Stomach (tissue), 9 donors: ENCODE data around the gene ATF7. TPM values are rescaled to one million over a fixed set of nuclear protein-coding genes. Genes with fewer than 3 reads are reported as not detected.

Source experiments
- DNase-seq, 2 donors: peaks; one replicate each; pipeline versions ENCODE4 v3.0.0 to v3.0.0-alpha.2; 2013 to 2019
- H3K27ac ChIP-seq, 5 donors: fragments of 200-600 bp in 4 of 5; sonication (generic) in 4 of 5; one replicate each; pipeline ENCODE4 v1.5.1; 2013 to 2019; ENCODE audit warnings: mild to moderate bottlenecking in 1 of 5, moderate library complexity in 1 of 5
- H3K27me3 ChIP-seq, 3 donors: fragments of 200-600 bp; sonication (generic); one replicate each; pipeline ENCODE4 v1.5.1; 2017 to 2019; ENCODE audit warnings: mixed run types in 1 of 3
- H3K36me3 ChIP-seq, 4 donors: fragments of 200-600 bp; sonication (generic); 1 replicate in 3 of 4; 2 replicates in 1 of 4; pipeline ENCODE4 v1.5.1; 2016 to 2019
- H3K4me1 ChIP-seq, 4 donors: fragments of 200-600 bp; sonication (generic); one replicate each; pipeline ENCODE4 v1.5.1; 2016 to 2019
- H3K4me3 ChIP-seq, 4 donors: fragments of 200-600 bp; sonication (generic) in 3 of 4; one replicate each; pipeline ENCODE4 v1.5.1; 2016 to 2019; ENCODE audit warnings: mild to moderate bottlenecking in 1 of 4
- H3K9me3 ChIP-seq, 4 donors: fragments of 200-600 bp; sonication (generic); one replicate each; pipeline ENCODE4 v1.5.1; 2016 to 2019
- CTCF ChIP-seq, 7 experiments: fragments of 450-650 bp in 4 of 7; fragments of 200-600 bp in 3 of 7; sonication (generic) in 3 of 7; IDR thresholded peaks; one replicate each; pipeline ENCODE4 v1.5.1; 2016 to 2019; ENCODE audit warnings: antibody characterized with exemption in 7 of 7, control low read depth in 2 of 7, mild to moderate bottlenecking in 1 of 7
- EP300 ChIP-seq: sonication (generic); formaldehyde crosslinking; IDR thresholded peaks from one replicate; pipeline ENCODE4 v1.6.1; 2017; ENCODE audit warnings: antibody characterized with exemption
- POLR2A ChIP-seq, 4 donors: fragments of 450-650 bp; IDR thresholded peaks; one replicate each; pipeline ENCODE4 v1.6.1; 2016; ENCODE audit warnings: antibody characterized with exemption in 4 of 4, control low read depth in 2 of 4, mild to moderate bottlenecking in 1 of 4, moderate library complexity in 1 of 4
- POLR2AphosphoS5 ChIP-seq, 3 donors: sonication (generic); formaldehyde crosslinking; IDR thresholded peaks; one replicate each; pipeline ENCODE4 v1.6.1; 2016; ENCODE audit warnings: antibody characterized with exemption in 3 of 3
- WGBS, 5 donors: extraction: QIAGEN DNeasy Blood & Tissue Kit in 3 of 5; methylation state at CpG; one replicate each; pipeline versions ENCODE4 v1.1.5 to v1.1.7; 2013 to 2018; 5-methylcytosine and 5-hydroxymethylcytosine counted together
- intact Hi-C: fragments of 100-400 bp; cut with DNase I; formaldehyde crosslinking; loops from one replicate; pipeline ENCODE4 v1.15.1; 2023; ENCODE audit warnings: low total_unique reads
- polyA plus RNA-seq, 3 donors: library from polyadenylated mRNA; stranded (reverse); fragments of 200-250 nt; gene quantifications; one replicate each; pipeline ENCODE4 v1.2.3, GENCODE V29; 2013
- total RNA-seq, 5 donors: library from RNA; depleted of rRNA; stranded (reverse); fragments of >200 nt; gene quantifications; one replicate each; pipeline versions ENCODE4 v1.1.0 to v1.2.3, GENCODE V29; 2014 to 2016
- donor health status: healthy with polysubstance abuse.
- donor health status: Bipolar disorder and iron deficiency.
- donor health status: healthy.

Gene ATF7
- total and polyA plus RNA-seq, 8 donors, result 9.0 to 93.4 (median 16.3) TPM

DNA sequence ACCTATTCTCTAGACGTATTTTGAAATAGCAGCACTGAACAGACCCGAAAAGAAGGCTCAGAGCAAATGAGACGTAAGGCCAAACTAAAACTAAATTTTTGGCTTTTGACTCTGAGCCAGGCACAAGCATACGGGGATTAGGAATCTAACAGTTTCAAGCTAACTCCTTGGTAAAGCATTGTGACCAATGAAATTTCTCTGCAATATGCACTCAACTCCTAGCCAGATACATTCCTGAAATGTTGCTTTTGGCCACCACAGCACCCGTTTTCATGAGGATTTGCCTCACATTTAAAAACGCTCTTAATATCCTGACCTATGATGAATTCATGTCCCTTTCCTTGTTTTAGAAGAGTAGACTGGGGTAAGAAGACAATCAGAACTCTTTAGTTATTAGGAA lies 65.8 kb downstream of the ATF7 start:
- DNase-seq, result peak in 1 of 2 donors; percentile 42
- no peak overlapping the region for H3K4me3 ChIP-seq
- no peaks in the 10 kb centered on the region for H3K27me3 ChIP-seq
- TF ChIP-seq EP300 (no peak), POLR2AphosphoS5 (IDR thresholded peaks at IDR 0.05) (no peak), POLR2A (IDR thresholded peaks at IDR 0.05) (no peak), CTCF (IDR thresholded peaks at IDR 0.05) (no peak)
- 63 to 81% (median 80%) methylated on average over 6 of the region's 6 CpGs for WGBS, 5 donors
- intact Hi-C loops, result loop anchor here (10.0 kb wide), 1 partner anchor 54 kb away; no protein-coding TSS in a partner anchor
- no peaks in the 10 kb centered on the region for H3K9me3 ChIP-seq
- peaks cover 7 to 65% (median 41%) of the 10 kb centered on the region in 4 donors for H3K4me1 ChIP-seq
- H3K27ac ChIP-seq, result peak overlapping the region in 2 of 5 donors; percentile 6 to 49
- no peaks in the 10 kb centered on the region for H3K36me3 ChIP-seq

- WGBS, 5 donors, result 95 to 100% (median 97%) methylated on average over 1 of the region's 1 CpG
- peaks cover 7 to 50% (median 31%) of the 10 kb centered on the region in 4 donors for H3K4me1 ChIP-seq
- no peaks in the 10 kb centered on the region for H3K27me3 ChIP-seq
- peak overlapping the region in 1 of 5 donors; percentile 26 for H3K27ac ChIP-seq
- H3K4me3 ChIP-seq, result no peak overlapping the region
- intact Hi-C loops, result no loop called here
- peaks cover 0 to 5% (median 0%) of the 10 kb centered on the region in 4 donors for H3K36me3 ChIP-seq
- no peaks in the 10 kb centered on the region for H3K9me3 ChIP-seq
- TF ChIP-seq CTCF (IDR thresholded peaks at IDR 0.05) (no peak), EP300 (no peak), POLR2A (IDR thresholded peaks at IDR 0.05) (no peak), POLR2AphosphoS5 (IDR thresholded peaks at IDR 0.05) (no peak)
- no peak for DNase-seq
Observed at GRCh38 chr12:53558631-53559030, 67.6 kb downstream of the ATF7 start.

DNA sequence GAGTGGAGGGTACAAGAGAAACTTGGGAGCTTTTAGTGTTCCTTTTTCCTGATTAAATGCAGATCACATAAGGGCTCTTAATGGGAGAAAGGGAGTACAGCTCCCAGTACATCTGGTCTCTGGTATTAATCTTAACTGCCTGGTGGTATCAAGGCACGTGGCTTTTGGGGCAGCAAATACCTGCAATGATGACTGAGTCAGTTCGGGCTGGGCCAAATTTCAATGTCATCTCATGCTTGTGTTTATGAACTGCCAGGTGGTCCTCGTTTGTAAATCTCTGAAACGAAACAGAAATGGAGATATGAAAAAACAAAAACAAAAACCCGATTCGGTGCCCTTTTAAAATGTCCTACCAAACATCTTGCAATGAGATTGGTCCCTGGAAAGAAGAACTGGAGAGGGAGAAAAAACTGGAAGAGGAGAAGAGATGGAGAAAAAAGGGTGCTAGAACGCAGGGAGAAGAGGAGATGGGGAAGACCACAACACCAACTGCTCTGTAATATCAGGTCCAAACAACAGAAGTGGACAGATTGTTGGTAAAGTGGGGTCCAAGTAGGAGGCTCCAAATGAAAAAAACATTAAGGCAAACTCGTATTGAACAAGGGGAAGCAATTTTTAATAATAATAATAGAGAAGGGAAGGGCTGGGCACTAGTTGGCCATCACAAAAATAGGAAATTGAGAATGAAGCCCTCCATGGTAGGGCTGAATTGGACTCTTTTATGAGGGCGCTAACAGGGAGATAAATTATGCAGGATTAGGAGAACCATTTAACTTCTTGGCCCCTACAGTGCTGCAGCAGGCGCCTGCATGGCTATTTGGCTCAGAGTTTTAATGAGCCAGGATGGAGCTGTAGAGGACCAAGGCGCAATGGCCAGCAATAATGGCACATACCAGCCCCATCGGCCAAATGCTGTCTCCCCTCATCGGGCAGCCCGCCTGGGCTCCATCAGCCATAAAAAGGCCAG lies 73.5 kb downstream of the ATF7 start:
- Histone ChIP-seq H3K27me3 (no peaks in the 10 kb centered on the region), H3K9me3 (no peaks in the 10 kb centered on the region), H3K4me1 (peaks cover 0 to 16% (median 3%) of the 10 kb centered on the region in 4 donors), H3K27ac (peak overlapping the region in 1 of 5 donors; percentile 2), H3K36me3 (peaks cover 29 to 58% (median 48%) of the 10 kb centered on the region in 4 donors), H3K4me3 (no peak overlapping the region)
- intact Hi-C loops, result no loop called here
- TF ChIP-seq POLR2AphosphoS5 (IDR thresholded peaks at IDR 0.05) (no peak), EP300 (no peak), POLR2A (IDR thresholded peaks at IDR 0.05) (no peak), CTCF (IDR thresholded peaks at IDR 0.05) (no peak)
- no peak for DNase-seq
- WGBS, 5 donors, result 81 to 91% (median 90%) methylated on average over 13 to 14 of the region's 14 CpGs

- Histone ChIP-seq H3K9me3 (no peaks in the 10 kb centered on the region), H3K4me3 (no peak overlapping the region), H3K4me1 (peaks cover 0 to 10% (median 0%) of the 10 kb centered on the region in 4 donors), H3K27me3 (no peaks in the 10 kb centered on the region), H3K27ac (peak overlapping the region in 1 of 5 donors; percentile 2), H3K36me3 (peaks cover 32 to 63% (median 53%) of the 10 kb centered on the region in 4 donors)
- DNase-seq, result peak in 1 of 2 donors; percentile 42
- TF ChIP-seq CTCF (IDR thresholded peaks at IDR 0.05) (no peak), EP300 (no peak), POLR2AphosphoS5 (IDR thresholded peaks at IDR 0.05) (no peak), POLR2A (IDR thresholded peaks at IDR 0.05) (no peak)
- WGBS, 5 donors, result 62 to 95% (median 89%) methylated on average over 2 of the region's 2 CpGs
- intact Hi-C loops, result no loop called here
Observed at GRCh38 chr12:53551889-53552291, 74.3 kb downstream of the ATF7 start.
